NCI-H2196 treated with DMSO at 0.1 percent for 48 hours (cell line): ENCODE results near the gene YRDC.

Experiments
- DNase-seq: peaks from one replicate; lab custom pipeline; 2025; ENCODE audit not compliant: unreplicated experiment; lab: John Stamatoyannopoulos, UW

YRDC gene, protein sequence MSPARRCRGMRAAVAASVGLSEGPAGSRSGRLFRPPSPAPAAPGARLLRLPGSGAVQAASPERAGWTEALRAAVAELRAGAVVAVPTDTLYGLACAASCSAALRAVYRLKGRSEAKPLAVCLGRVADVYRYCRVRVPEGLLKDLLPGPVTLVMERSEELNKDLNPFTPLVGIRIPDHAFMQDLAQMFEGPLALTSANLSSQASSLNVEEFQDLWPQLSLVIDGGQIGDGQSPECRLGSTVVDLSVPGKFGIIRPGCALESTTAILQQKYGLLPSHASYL

DNA sequence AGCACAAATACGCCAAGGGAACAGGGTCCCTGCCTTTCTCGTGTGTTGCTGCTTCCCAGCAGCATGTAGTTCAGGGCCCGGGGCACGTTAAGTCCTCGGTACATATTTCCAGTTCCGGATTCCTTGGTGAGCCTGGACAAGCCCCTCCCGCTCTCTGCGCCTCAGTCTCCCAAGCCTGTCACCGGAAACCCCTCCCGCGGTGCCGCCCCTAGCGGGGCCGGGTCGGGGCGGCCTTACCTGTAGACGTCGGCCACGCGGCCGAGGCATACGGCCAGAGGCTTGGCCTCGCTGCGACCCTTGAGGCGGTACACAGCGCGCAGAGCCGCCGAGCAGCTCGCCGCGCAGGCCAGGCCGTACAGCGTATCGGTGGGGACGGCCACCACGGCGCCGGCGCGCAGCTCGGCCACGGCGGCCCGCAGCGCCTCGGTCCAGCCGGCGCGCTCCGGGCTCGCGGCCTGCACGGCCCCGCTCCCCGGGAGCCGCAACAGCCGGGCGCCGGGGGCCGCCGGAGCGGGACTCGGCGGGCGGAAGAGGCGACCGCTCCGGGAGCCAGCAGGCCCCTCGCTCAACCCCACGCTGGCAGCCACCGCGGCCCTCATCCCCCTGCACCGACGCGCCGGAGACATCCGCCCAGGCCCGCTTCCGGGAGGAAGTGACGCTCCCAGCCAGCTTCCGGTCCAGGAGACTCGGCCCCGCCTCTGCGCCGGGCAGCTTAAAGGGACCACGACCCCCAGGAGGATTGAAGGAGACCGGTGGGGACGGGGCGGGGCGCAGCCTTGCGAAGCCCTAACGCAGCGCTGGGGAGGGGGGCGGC lies at the start of gene YRDC, which contains the start of gene C1orf122:
Gene YRDC, minus strand, starts transcription at position 654 of the 814 bp plus-strand sequence. Its CDS starts 28 bp downstream, at position 626.
Gene C1orf122, plus strand, starts transcription at position 236 of the 814 bp plus-strand sequence. CDS start 615 bp downstream, outside the sequence.
- peak; percentile 90 for DNase-seq

DNA sequence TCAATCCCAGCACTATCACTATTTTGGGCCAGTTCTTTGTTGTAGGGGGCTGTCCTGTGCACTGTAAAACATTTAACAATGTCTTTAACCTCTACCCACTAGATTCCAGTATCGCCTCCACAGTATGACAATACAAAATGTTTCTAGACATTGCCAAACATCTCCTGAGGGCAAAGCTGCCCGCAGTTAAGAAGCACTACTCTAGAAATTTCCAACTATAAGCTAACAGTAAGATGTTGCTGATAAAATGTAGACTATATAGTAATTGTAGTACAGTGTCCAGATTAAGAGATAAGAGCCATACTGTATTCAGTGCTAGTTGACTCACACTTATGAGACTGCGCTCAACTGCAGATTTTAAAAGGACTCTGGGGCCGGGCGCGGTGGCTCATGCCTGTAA lies 46.4 kb upstream of the YRDC start:
- no peak for DNase-seq

DNA sequence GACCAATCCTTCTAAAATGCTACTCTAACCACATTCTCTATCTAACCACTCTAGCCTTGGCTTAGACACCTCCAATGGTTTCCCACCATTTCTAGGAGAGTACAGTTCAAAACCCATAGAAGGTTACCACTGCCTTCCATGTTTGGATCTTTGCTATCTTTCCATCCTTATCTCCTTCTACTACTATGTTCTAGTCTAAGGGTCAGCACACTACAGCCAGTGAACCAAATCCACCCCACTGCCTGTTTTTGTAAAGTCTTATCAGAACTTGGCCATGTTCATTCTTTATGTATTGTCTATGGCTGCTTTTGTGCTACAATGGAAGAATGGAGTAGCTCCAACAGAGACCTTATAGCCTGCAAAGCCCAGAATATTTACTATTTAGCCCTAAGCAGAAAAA lies 45.1 kb upstream of the YRDC start:
- no peak for DNase-seq

DNA sequence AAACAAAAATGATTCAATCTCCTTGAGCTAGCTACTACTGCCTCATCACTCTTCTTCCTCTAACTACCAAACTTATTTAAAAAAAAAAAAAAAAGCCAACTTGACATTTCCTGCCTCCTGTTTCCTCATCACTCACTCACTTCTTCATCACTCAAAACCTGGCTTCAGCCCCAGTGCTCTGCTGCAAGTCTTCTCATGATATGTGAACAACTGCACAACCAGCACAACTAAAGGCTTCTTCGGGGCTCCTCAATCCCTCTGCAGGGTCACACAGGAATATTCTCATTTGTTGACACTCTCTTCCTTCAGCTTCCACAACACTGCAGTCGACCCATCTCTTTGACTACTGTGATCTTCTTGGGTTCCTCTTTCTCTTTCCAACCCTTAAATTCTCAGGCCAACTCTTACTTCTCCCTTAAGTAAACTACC lies 43.8 kb upstream of the YRDC start:
- DNase-seq, result no peak

DNA sequence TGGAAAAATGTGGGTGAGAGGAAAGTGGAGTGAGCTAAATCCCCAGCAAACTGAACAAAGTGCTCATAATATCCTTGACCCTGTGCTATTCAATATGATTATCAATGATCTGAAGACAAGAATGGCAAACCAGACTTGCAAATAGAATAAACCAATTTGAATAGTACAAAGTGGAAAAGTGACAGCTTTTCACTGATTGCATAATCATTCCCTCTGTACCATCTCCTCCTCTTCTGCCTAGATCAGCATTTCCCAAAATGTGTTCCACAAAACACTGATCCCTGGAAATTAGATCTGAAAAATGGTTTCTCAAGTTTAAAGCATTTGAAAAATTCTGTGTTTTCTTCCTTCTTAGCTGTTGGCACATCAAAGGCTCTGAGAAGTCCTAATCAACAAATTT lies 43.3 kb upstream of the YRDC start:
- no peak for DNase-seq

DNA sequence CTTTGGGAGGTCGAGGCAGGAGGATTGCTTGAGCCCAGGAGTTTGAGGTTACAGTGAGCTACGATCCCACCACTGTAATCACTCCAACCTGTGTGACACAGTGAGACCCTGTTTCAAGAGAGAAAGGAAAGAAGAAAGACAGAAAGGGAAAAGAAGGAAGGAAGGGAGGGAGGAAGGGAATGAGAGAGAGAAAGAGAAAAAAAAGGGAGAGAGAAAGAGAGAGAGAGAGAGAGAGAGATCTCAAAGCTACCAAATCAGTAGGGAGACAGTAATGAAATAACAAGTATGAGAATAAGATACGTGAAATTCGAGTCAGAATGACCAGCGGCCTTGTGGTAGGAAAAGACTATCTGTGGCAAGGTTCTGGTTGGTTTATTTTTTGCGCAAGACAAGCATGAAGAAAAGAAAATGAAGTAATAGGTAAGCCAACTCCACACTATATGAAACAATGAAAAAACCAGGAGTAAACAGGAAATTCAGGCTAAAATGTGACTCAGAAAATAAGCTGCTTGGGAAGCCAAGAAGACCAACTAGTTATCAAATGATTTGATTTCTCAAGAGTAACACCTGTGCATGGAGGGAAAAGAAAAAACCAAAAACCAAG lies 42.4 kb upstream of the YRDC start:
- no peak for DNase-seq

DNA sequence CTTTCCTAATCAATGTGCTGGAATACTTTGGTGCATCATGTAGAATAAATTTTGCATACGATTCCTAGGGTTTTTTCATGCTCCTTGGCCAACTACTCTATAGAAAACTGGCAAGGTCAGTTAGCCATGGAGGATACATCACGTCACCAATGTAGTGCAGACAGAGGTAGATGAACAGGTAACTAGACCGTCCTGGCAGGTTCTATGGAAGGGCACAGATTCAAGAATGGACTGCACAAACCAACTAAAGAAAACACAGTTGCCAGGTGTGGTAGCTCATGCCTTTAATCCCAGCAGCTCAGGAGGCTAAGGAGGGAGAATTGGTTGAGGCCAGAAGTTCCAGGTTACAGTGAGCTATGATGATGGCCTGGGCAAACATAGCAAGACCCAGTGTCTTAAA lies 41.5 kb upstream of the YRDC start:
- no peak for DNase-seq

DNA sequence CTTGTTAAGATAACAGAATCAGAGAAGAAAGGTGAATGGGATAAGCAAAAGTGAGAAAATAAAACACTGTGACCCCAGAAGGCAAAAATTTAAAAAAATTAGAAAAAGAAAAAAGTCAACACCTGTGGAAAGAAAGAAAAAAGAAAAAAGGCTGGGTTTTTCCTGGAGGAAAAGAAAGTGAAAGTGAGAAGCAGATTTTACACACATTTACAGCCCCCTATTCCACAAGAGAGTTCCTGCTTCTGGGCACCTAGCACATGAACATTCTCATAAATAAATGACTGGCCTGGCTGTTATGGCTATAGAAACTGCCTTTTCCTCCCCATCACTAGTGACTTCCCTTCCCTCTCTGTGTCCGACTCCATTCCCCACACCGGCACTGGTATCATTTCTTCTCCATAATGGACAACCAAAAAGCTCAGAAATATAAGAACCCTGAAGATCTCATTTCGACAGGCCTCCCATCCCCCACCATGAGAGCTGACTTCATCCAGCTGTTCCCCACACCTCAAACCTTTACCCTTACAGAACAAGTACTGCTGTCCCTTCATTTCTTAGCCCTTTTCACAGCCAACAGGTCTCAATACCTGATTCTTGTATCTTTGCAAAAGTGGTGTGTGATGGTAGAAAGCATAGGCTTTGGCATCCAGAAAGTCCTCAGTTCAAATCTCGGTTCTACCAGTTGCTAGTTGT lies 38.8 kb upstream of the YRDC start:
- no peak for DNase-seq

DNA sequence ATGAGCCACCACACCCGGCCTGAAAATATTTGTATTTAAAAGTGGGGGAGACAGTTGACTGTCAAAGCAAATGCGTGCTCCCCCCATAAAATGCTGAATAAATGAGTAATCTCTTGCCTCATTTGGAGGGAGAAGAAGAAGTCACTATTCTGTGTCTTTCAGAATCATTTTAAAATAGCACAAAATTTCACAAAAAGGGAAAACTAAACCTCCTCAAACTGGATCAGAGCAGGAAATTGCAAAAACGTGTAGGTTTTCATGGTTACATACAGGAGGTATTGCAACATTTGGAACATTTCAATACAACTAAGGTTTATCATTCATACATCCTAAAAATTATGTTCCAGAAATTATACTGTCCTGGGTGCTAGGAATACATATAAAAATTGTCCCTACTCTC lies 37.8 kb upstream of the YRDC start:
- DNase-seq, result no peak

DNA sequence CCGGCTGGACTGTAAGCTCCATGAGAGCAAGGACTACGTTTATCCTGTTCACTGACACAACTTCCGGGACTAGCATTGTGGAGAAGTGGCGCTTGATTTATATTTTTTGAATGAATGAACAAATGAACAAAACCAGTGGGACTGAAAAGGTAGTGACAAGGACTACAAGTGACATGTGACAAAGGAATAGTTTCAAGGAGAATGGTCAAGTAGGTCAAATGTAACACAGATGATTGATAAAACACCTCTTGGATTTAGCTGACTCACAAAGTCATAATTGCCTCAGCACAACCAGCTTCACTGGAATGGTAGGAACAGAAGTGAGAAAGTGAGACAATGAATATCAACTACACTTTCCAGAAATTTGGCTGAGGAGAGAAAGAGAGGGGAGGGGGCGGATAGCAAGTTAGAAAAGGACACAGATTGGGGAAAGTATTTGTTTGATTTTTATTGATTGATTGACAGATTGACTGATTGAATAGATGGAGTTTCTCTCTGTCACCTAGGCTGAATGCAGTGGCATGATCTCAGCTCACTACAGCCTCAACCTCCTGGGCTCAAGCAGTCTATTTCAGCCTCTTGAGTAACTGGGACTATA lies 37.1 kb upstream of the YRDC start:
- no peak for DNase-seq

DNA sequence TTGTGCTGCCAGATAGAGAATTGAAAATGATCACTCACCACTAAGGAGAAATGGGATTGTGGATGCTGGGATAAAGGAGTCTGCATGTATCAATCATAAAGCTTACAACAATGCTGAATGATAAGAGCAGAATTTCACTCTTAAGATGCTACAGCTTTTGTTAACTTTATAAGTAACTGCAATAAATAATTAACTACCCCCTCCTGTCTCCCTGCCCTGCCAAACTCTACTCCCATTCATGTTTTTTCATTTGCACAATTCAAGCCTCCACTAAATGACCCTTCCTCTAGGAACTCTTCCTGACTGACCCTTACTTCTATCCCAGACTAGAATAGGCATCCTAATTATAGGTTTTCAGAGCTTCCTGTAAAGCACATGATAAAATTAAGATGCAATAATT lies 36.5 kb upstream of the YRDC start:
- no peak for DNase-seq

DNA sequence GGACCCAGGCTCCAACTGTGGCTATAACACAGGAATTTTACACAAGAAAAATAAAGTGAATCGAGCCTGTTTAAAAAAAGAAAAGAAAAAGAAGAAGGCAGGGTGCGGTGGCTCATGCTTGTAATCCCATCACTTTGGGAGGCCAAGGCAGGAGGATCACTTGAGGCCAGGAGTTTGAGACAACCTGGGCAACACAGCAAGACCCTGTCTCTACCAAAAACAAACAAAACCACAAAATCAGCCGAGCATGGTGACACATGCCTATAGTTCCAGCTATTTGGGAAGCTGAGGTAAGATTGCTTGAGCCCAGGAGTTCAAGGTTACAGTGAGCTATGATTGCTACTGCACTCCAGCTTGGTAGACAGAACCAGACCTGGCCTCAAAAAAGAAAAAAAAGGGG lies 33.6 kb upstream of the YRDC start:
- DNase-seq, result no peak

DNA sequence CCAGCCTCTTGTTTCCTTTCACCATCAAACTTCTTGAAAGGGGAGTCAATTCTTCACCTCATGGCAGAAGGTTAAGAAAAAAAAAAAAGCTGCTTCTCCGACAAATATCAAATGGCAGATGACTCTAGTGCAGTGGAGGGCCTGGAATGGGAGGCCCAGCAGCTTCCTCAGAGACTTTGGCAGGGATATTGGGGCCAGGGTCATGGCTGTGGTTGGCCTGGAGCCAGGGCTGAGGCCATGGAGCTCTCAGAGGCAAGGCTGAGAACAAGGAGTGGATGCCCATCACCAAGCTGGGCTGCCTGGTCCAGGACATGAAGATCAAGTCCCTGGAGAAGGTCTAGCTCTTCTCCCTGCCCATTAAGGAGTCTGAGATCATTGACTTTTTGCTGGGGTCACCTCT lies 32.7 kb upstream of the YRDC start:
- DNase-seq, result no peak

DNA sequence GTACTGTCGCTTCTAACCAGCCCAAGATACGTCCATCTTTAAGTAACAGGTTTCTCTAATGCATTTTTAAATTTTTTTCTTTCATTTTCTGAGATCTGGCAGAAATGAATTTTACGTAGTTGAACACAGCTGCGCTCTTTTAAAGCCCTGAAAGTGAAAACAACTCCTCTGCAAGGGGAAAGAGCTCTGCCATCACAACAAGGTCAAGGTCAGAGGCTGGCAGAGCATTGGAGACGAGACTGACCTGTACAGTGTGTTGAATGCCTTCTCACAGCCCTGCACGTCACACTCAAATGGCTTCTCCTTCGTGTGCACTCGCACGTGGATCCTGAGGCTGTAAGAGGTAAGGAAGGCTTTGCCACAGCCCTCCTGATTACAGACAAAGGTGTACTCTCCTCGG lies 31.7 kb upstream of the YRDC start:
- DNase-seq, result no peak

DNA sequence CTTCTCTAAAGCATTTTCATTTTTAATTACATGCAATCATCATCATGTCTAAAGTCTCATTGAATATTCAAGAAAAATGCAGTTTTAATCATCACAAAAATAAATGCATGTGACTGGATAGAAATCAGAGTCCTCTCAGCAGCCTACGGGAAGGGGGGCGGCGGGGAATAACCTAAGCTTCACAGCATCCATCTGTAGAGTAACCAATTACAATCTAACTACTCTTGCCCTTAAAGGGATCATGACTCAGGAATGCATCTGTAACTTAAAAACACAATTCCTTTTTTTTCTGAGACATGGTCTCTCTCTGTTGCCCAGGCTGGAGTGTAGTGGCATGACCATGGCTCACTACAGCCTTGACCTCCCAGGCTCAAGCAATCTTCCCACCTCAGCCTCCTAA lies 28.8 kb upstream of the YRDC start:
- DNase-seq, result no peak

DNA sequence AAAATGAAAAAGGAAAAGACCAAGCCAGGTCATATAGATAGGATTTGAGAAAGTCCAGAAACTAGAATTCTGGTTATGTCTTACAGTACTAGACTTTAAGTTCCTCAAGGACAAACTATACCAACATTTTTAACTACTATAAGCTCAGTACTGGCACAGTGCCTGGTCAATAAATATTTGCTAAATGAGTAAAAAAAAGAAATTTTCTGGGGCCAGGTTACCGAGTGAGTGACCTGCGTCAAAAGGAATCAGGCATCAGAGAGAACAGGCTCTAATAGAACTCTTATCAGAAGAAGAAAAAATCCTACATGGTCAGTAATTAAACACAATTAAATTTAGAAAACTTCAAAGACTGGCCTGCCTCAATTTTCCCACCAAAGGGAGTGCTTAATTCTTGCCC lies 23.8 kb upstream of the YRDC start:
- DNase-seq, result no peak

DNA sequence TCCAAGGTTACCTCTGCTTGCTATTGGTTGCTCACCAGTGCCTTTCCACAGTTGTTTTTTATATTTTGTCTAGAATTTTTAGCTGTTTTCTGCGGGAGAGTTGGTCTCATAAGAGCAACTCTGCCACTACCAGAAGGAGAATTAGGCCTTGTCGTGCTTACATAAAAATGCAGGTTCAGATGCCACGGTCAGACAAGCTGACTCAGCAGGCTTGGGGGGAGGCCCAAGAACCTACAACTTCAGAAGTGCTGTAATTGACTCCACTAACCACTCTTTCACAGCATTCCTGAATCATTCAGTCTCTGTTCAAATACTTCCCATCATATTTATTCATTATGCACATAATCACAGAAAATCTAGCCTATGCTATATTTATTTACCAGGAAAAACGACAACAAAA lies 23.1 kb upstream of the YRDC start:
- DNase-seq, result no peak

DNA sequence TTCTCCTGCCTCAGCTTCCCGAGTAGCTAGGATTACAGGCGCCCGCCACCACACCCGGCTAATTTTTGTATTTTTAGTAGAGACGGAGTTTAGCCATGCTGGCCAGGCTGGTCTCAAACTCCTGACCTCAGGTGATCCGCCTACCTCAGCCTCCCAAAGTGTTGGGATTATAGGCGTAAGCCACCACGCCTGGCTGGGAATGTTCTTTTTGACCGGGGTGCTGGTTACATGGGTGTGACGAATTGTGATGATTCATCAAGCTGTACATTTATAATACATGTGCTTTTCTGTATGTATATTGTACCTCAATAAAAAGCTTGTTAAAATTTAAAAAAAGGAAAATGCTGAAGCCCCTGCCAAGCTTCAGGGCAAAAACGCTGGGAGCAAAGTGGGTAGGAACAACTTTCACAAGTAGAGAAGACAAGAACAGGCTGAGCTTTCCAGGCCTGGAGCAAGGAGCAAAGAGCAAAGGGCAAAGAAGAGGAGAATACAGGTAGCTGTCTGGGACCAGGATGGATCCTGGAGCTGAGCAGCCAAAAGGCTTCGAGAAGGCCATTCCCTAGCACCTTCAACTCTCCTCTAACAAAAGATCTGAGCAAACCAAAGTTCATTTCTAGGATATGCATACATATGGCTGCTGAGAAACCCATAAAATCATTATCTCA lies 20.5 kb upstream of the YRDC start:
- no peak for DNase-seq

DNA sequence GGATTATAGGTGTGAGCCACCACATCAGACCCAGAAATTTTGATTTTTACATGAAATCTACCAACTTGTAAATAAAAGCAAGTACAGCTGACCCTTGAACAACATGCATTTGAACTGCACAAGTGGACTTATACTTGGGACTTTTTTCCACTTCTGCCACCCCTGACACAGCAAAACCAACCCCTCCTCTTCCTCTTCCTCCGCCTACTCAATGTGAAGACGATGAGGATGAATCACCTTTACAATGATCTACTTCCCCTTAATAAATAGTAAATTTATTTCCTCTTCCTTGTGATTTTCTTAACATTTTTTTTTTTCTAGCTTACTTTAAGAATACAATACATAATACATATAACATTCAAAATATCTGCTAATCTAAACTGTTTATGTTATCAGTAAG lies 17.5 kb upstream of the YRDC start:
- DNase-seq, result no peak

DNA sequence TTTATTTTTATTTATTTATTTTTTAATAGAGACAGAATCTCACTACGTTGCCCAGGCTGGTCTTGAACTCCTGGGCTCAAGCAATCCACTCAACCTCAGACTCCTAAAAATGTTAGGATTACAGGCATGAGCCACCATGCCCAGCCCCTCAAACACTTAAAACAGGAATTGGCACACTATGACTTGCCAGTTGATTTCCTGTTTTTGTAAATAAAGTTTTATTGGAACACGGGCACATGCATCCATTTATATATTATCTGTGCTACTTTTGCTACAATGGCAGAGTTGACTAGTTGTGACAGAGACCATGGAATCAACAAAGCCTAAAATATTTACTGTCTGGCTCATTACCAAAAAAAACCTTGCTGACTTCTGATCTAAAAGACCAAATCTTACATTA lies 16.0 kb upstream of the YRDC start:
- DNase-seq, result no peak
